K562 (cell line): ENCODE data around the gene LRRTM4. TPM values are rescaled to one million over a fixed set of nuclear protein-coding genes. Genes with fewer than 3 reads are reported as not detected.

ENCODE experiments used
- ATAC-seq: fragments of 200-7000 bp; cut with Tn5 transposase; 3 replicates; pipeline ENCODE4 v1.9.1; 2020; ENCODE audit warnings: moderate library complexity
- BruUV-seq: library from RNA; stranded (reverse); fragments of 400-500 nt; replicated peaks from 2 replicates; lab custom pipeline; 2021; lab: Mats Ljungman, UMichigan
- CTCF ChIA-PET: fragments of 300-600 bp; formaldehyde crosslinking; extraction: SDS; loops from one replicate; lab custom pipeline; 2021; ENCODE audit warnings: low intra/inter-chr PET ratio; lab: Yijun Ruan, JAX
- POLR2A ChIA-PET: fragments of 300-600, 350-650 bp; sonication (Branson Sonifier 250); formaldehyde crosslinking; extraction: SDS; loops from one replicate; lab custom pipeline; 2021; ENCODE audit warnings: antibody characterized with exemption, inconsistent platforms; lab: Yijun Ruan, JAX
- DNase-seq, 4 experiments: peaks; one replicate each; pipeline versions ENCODE4 v3.0.0 to v3.0.0-alpha.2; 2011 to 2018; ENCODE audit warnings: low spot score in 3 of 4, mixed read lengths in 3 of 4; ENCODE audit errors: extremely low read depth in 1 of 4
- FAIRE-seq: peaks from 2 replicates; lab custom pipeline; 2011; peaks lifted over from hg19 to GRCh38; lab: Jason Lieb, UNC
- H2AFZ ChIP-seq: 2 replicates; pipeline ENCODE4 v1.6.0; 2011; ENCODE audit warnings: low read depth, low read length, control low read depth, inconsistent platforms
- H3K27ac ChIP-seq: fragments of 200-600 bp; 3 replicates; pipeline ENCODE4 v1.8.0; 2011; ENCODE audit warnings: low read depth, mild to moderate bottlenecking, control low read depth, inconsistent platforms, low read length, moderate library complexity, mixed read lengths; ENCODE audit errors: extremely low read depth
- H3K27me3 ChIP-seq, 2 experiments: fragments of 300-600 bp in 1 of 2; 2 replicates in 1 of 2; 3 replicates in 1 of 2; pipeline versions ENCODE4 v1.6.0 to v1.8.0; 2011; ENCODE audit warnings: inconsistent platforms in 2 of 2, low read length in 2 of 2, mild to moderate bottlenecking in 1 of 2, mixed read lengths in 1 of 2, moderate library complexity in 1 of 2; ENCODE audit not compliant: control insufficient read depth in 2 of 2, insufficient read depth in 2 of 2
- H3K36me3 ChIP-seq: fragments of 300-600 bp; 3 replicates; pipeline ENCODE4 v1.8.0; 2011; ENCODE audit warnings: mild to moderate bottlenecking, low read length, inconsistent platforms; ENCODE audit not compliant: control insufficient read depth, insufficient read depth
- H3K4me1 ChIP-seq, 2 experiments: fragments of 200-600 bp in 1 of 2; replicated peaks in 1 of 2; 2 replicates in 1 of 2; 3 replicates in 1 of 2; pipeline versions ENCODE4 v1.5.1 to v1.8.0; 2011; ENCODE audit warnings: inconsistent platforms in 2 of 2, low read length in 2 of 2, mild to moderate bottlenecking in 1 of 2, mixed read lengths in 1 of 2, moderate library complexity in 1 of 2; ENCODE audit not compliant: control insufficient read depth in 2 of 2, insufficient read depth in 2 of 2
- H3K4me2 ChIP-seq: 2 replicates; pipeline ENCODE4 v1.6.1; 2011; ENCODE audit warnings: low read length, control low read depth, inconsistent platforms, mixed read lengths; ENCODE audit not compliant: insufficient read depth
- H3K4me3 ChIP-seq: fragments of 200-600 bp; sonication (generic), shearing (Covaris generic); 2 replicates; pipeline ENCODE4 v1.5.1; 2016; ENCODE audit warnings: control low read depth, inconsistent platforms
- H3K79me2 ChIP-seq: fragments of 200-600 bp; 3 replicates; pipeline ENCODE4 v1.8.0; 2011; ENCODE audit warnings: low read length, inconsistent platforms; ENCODE audit not compliant: control insufficient read depth, insufficient read depth
- H3K9ac ChIP-seq, 2 experiments: 2 replicates each; pipeline versions ENCODE4 v1.6.0 to v1.6.1; 2011; ENCODE audit warnings: low read depth in 2 of 2, low read length in 2 of 2, control low read depth in 1 of 2, inconsistent platforms in 1 of 2, mild to moderate bottlenecking in 1 of 2, mixed read lengths in 1 of 2; ENCODE audit not compliant: insufficient read depth in 1 of 2
- H3K9me1 ChIP-seq: one replicate; pipeline ENCODE4 v1.6.0; 2011; ENCODE audit warnings: inconsistent platforms, mild to moderate bottlenecking, low read length, moderate library complexity; ENCODE audit not compliant: control insufficient read depth, insufficient read depth
- H3K9me3 ChIP-seq: replicated peaks from 2 replicates; pipeline ENCODE4 v1.5.1; 2011; ENCODE audit warnings: low read depth, low read length, inconsistent platforms; ENCODE audit not compliant: control insufficient read depth, insufficient read depth
- H4K20me1 ChIP-seq: replicated peaks from 2 replicates; pipeline ENCODE4 v1.6.1; 2011; ENCODE audit warnings: low read length, inconsistent platforms, mixed read lengths; ENCODE audit not compliant: control insufficient read depth, insufficient read depth
- CBX2 ChIP-seq: fragments of 200-600 bp; sonication (generic); IDR thresholded peaks from one replicate; pipeline ENCODE4 v1.6.1; 2012; ENCODE audit warnings: mild to moderate bottlenecking, low read length, inconsistent platforms; ENCODE audit not compliant: insufficient read depth, poor library complexity, severe bottlenecking
- CXXC5 ChIP-seq: fragments of 250-450 bp; sonication (Bioruptor Pico); IDR thresholded peaks from 2 replicates; pipeline ENCODE4 v1.8.0; 2022; ENCODE audit warnings: inconsistent platforms, mild to moderate bottlenecking, moderate library complexity
- FIP1L1 ChIP-seq: fragments of 200-400 bp; formaldehyde crosslinking; IDR thresholded peaks from 2 replicates; pipeline ENCODE4 v1.6.1; 2018; ENCODE audit warnings: mild to moderate bottlenecking, low read depth, low read length; ENCODE audit not compliant: poor library complexity, severe bottlenecking
- PTBP1 ChIP-seq: fragments of 200-400 bp; formaldehyde crosslinking; IDR thresholded peaks from 2 replicates; pipeline ENCODE4 v1.6.1; 2017; ENCODE audit warnings: low read depth, low read length
- SIRT6 ChIP-seq: IDR thresholded peaks from one replicate; pipeline ENCODE4 v1.6.1; 2012; ENCODE audit warnings: low read depth, mild to moderate bottlenecking, control low read depth, inconsistent platforms, low read length, moderate library complexity
- ZNF165 ChIP-seq: fragments of 250-450 bp; sonication (Bioruptor Pico); IDR thresholded peaks from 2 replicates; pipeline ENCODE4 v1.4.0; 2020; ENCODE audit warnings: borderline replicate concordance
- ZNF592 ChIP-seq: fragments of 450-650 bp; IDR thresholded peaks from 2 replicates; pipeline ENCODE4 v1.6.1; 2017; ENCODE audit warnings: antibody characterized with exemption, mild to moderate bottlenecking
- WGBS: fragments of 100-300 bp; shearing (Covaris generic); methylation state at CpG from one replicate; pipeline ENCODE4 v1.1.6; 2016; ENCODE audit warnings: low coverage, mixed read lengths; ENCODE audit not compliant: insufficient coverage; ENCODE audit errors: missing lambda C conversion rate; 5-methylcytosine and 5-hydroxymethylcytosine counted together
- in situ Hi-C: fragments of 300-500 bp; cut with MboI; formaldehyde crosslinking; loops from 4 replicates; pipeline ENCODE4 v1.15.0; 2018; ENCODE audit warnings: inconsistent platforms, mixed read lengths
- intact Hi-C: fragments of 100-400 bp; cut with micrococcal nuclease; formaldehyde crosslinking; loops from 2 replicates; pipeline ENCODE4 v1.14.2; 2022
- polyA plus RNA-seq, 8 experiments: library from polyadenylated mRNA; depleted of rRNA in 4 of 8; stranded (reverse) in 5 of 8; unstranded in 3 of 8; fragments of >200 nt; fragmentation: Nextera tagmentation in 2 of 8; fragmentation: Illumina TruSeq in 1 of 8; extraction: Ambion mirVana in 2 of 8; extraction: Trizol in 1 of 8; gene quantifications; 2 replicates each; pipeline versions ENCODE4 v1.2.1 to v1.2.3, GENCODE V29; 2011 to 2014; ENCODE audit warnings: inconsistent platforms in 1 of 8, missing spikeins in 1 of 8
- total RNA-seq, 7 experiments: library from RNA; depleted of rRNA in 6 of 7; stranded (reverse); fragments of >200 nt in 6 of 7; fragmentation: Illumina TruSeq in 2 of 7; extraction: Trizol in 2 of 7; gene quantifications; 2 replicates each; pipeline versions ENCODE4 v1.2.1 to v1.2.3, GENCODE V29; 2011 to 2021; ENCODE audit warnings: low replicate concordance in 1 of 7

The LRRTM4 gene
- total and polyA plus RNA-seq, 9 of the 15 experiments (the other 6 are each of a cell fraction or from before 2014, with no cell fraction given) = 0.04 TPM; not detected in 6

GRCh38 chr2:77310416-77310815, 211.8 kb downstream of the LRRTM4 start (continued):
- TF ChIP-seq CBX2 = no peak
- TF ChIP-seq SIRT6 = no peak
- no peak for TF ChIP-seq CXXC5 (CRISPR knock-in tag)
- no peak for TF ChIP-seq ZNF592
- TF ChIP-seq ZNF165 (CRISPR knock-in tag) = no peak

GRCh38 chr2:77309725-77310124, 212.5 kb downstream of the LRRTM4 start:
- WGBS = 0% methylated on average over 2 of the region's 2 CpGs
- intact Hi-C loops = no loop called here
- Histone ChIP-seq H3K4me1 (no peaks in the 10 kb centered on the region), H3K4me3 (no peak overlapping the region), H2AFZ (no peak overlapping the region), H3K27ac (no peak overlapping the region), H4K20me1 (no peaks in the 10 kb centered on the region), H3K9me1 (no peaks in the 10 kb centered on the region), H3K4me2 (no peak overlapping the region), H3K27me3 (no peaks in the 10 kb centered on the region), H3K79me2 (no peaks in the 10 kb centered on the region), H3K36me3 (no peaks in the 10 kb centered on the region), H3K9ac (no peak overlapping the region), H3K9me3 (no peaks in the 10 kb centered on the region)
- no peak for DNase-seq
- BruUV-seq = no TSS peak
- POLR2A ChIA-PET = no interaction called here
- no peak for ATAC-seq
- CTCF ChIA-PET = no interaction called here
- in situ Hi-C loops = no loop called here
- no peak for FAIRE-seq
- TF ChIP-seq FIP1L1 (no peak), PTBP1 (no peak)
